Mesenchymal stem cell (in vitro differentiated cells and primary cell): Measurements from ENCODE around the gene FPR2. TPM values are rescaled to one million over a fixed set of nuclear protein-coding genes. Genes with fewer than 3 reads are reported as not detected.
A peak's percentile ranks its signal among the peaks of the same experiment; 100 is the strongest.

Experiments used
- DNase-seq: peaks from one replicate; pipeline ENCODE4 v3.0.0-alpha.2; 2013
- H2AFZ ChIP-seq: one replicate; pipeline ENCODE4 v1.6.1; 2013; ENCODE audit warnings: low read depth, mild to moderate bottlenecking, control low read depth, inconsistent platforms, low read length, moderate library complexity
- H2AK5ac ChIP-seq: 2 replicates; pipeline ENCODE4 v1.6.1; 2013; ENCODE audit warnings: low read length, moderate library complexity, mild to moderate bottlenecking, inconsistent platforms; ENCODE audit not compliant: severe bottlenecking
- H2BK120ac ChIP-seq: one replicate; pipeline ENCODE4 v1.6.1; 2013; ENCODE audit warnings: low read depth, mild to moderate bottlenecking, inconsistent platforms, low read length, moderate library complexity
- H2BK12ac ChIP-seq, 2 experiments: one replicate each; pipeline ENCODE4 v1.6.1; 2013; ENCODE audit warnings: inconsistent platforms in 2 of 2, low read length in 2 of 2, mild to moderate bottlenecking in 2 of 2, moderate library complexity in 2 of 2, control low read depth in 1 of 2
- H2BK15ac ChIP-seq: one replicate; pipeline ENCODE4 v1.6.1; 2013; ENCODE audit warnings: mild to moderate bottlenecking, low read depth, inconsistent platforms; ENCODE audit not compliant: poor library complexity, severe bottlenecking
- H2BK5ac ChIP-seq: 2 replicates; pipeline ENCODE4 v1.6.1; 2013; ENCODE audit warnings: low read depth, mild to moderate bottlenecking, low read length, control low read depth, inconsistent platforms; ENCODE audit not compliant: poor library complexity, severe bottlenecking
- H3K14ac ChIP-seq, 2 experiments: one replicate each; pipeline ENCODE4 v1.6.1; 2013; ENCODE audit warnings: inconsistent platforms in 2 of 2, low read length in 2 of 2, control low read depth in 1 of 2, mild to moderate bottlenecking in 1 of 2, moderate library complexity in 1 of 2
- H3K18ac ChIP-seq, 2 experiments: one replicate each; pipeline ENCODE4 v1.6.1; 2013; ENCODE audit warnings: inconsistent platforms in 2 of 2, low read length in 2 of 2, control low read depth in 1 of 2, low read depth in 1 of 2, mild to moderate bottlenecking in 1 of 2
- H3K23ac ChIP-seq, 2 experiments: one replicate each; pipeline ENCODE4 v1.6.1; 2013; ENCODE audit warnings: inconsistent platforms in 2 of 2, low read length in 2 of 2, mild to moderate bottlenecking in 2 of 2, moderate library complexity in 2 of 2, control low read depth in 1 of 2
- H3K27ac ChIP-seq: 2 replicates; pipeline ENCODE4 v1.5.1; 2013; ENCODE audit warnings: mild to moderate bottlenecking, moderate library complexity, low read length, control low read depth, inconsistent platforms; ENCODE audit not compliant: poor library complexity, severe bottlenecking
- H3K27me3 ChIP-seq, 2 experiments: 2 replicates each; pipeline versions ENCODE4 v1.6.1 to v1.7.0; 2013; ENCODE audit warnings: low read length in 2 of 2, mild to moderate bottlenecking in 2 of 2, moderate library complexity in 2 of 2, control low read depth in 1 of 2, inconsistent platforms in 1 of 2; ENCODE audit not compliant: control insufficient read depth in 1 of 2, insufficient read depth in 1 of 2
- H3K36me3 ChIP-seq, 2 experiments: 2 replicates each; pipeline versions ENCODE4 v1.6.1 to v1.7.0; 2013; ENCODE audit warnings: low read length in 2 of 2, control low read depth in 1 of 2, inconsistent platforms in 1 of 2, low read depth in 1 of 2, mild to moderate bottlenecking in 1 of 2; ENCODE audit not compliant: insufficient read depth in 2 of 2, control insufficient read depth in 1 of 2
- H3K4ac ChIP-seq, 2 experiments: one replicate each; pipeline ENCODE4 v1.6.1; 2013; ENCODE audit warnings: inconsistent platforms in 2 of 2, low read length in 2 of 2, mild to moderate bottlenecking in 2 of 2, moderate library complexity in 2 of 2, control low read depth in 1 of 2, low read depth in 1 of 2
- H3K4me1 ChIP-seq: 2 replicates; pipeline ENCODE4 v1.6.1; 2013; ENCODE audit warnings: low read depth, low read length, control low read depth; ENCODE audit not compliant: control insufficient read depth, insufficient read depth
- H3K4me2 ChIP-seq: 2 replicates; pipeline ENCODE4 v1.6.1; 2013; ENCODE audit warnings: low read length, mild to moderate bottlenecking, inconsistent platforms; ENCODE audit not compliant: poor library complexity, severe bottlenecking
- H3K4me3 ChIP-seq, 2 experiments: 2 replicates each; pipeline versions ENCODE4 v1.5.1 to v1.7.0; 2013; ENCODE audit warnings: low read length in 2 of 2, mild to moderate bottlenecking in 2 of 2, control low read depth in 1 of 2, low read depth in 1 of 2; ENCODE audit not compliant: insufficient read depth in 1 of 2
- H3K79me1 ChIP-seq: replicated peaks from 2 replicates; pipeline ENCODE4 v1.6.1; 2013; ENCODE audit warnings: mild to moderate bottlenecking, control low read depth, low read length, inconsistent platforms; ENCODE audit not compliant: poor library complexity, severe bottlenecking
- H3K9ac ChIP-seq: 2 replicates; pipeline ENCODE4 v1.7.0; 2013; ENCODE audit warnings: mild to moderate bottlenecking, low read length, moderate library complexity
- H3K9me3 ChIP-seq: 2 replicates; pipeline ENCODE4 v1.7.0; 2013; ENCODE audit warnings: mild to moderate bottlenecking, low read length; ENCODE audit not compliant: control insufficient read depth
- H4K8ac ChIP-seq: one replicate; pipeline ENCODE4 v1.6.1; 2013; ENCODE audit warnings: inconsistent platforms, mild to moderate bottlenecking, low read length, moderate library complexity
- H4K91ac ChIP-seq: one replicate; pipeline ENCODE4 v1.6.1; 2013; ENCODE audit warnings: mild to moderate bottlenecking, low read length, inconsistent platforms
- WGBS: methylation state at CpG from one replicate; pipeline ENCODE4 v1.1.7; 2013; ENCODE audit warnings: mixed read lengths; 5-methylcytosine and 5-hydroxymethylcytosine counted together
- polyA plus RNA-seq, 2 experiments: library from polyadenylated mRNA; stranded (reverse); fragments of 200-250 nt; gene quantifications; one replicate each; pipeline ENCODE4 v1.2.3, GENCODE V29; 2013

The FPR2 gene, protein sequence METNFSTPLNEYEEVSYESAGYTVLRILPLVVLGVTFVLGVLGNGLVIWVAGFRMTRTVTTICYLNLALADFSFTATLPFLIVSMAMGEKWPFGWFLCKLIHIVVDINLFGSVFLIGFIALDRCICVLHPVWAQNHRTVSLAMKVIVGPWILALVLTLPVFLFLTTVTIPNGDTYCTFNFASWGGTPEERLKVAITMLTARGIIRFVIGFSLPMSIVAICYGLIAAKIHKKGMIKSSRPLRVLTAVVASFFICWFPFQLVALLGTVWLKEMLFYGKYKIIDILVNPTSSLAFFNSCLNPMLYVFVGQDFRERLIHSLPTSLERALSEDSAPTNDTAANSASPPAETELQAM
- not detected for polyA plus RNA-seq (2013, experiment 1 of 2)
- polyA plus RNA-seq (2013, experiment 2 of 2): not detected

- no peak within 1 kb of the TSS for H3K27ac ChIP-seq
- no peak within 1 kb of the TSS for H4K91ac ChIP-seq
- no peak within 1 kb of the TSS for H4K8ac ChIP-seq
- H2BK120ac ChIP-seq: no peak within 1 kb of the TSS
- H3K27me3 ChIP-seq: peaks cover 0 to 3% of the 10 kb centered on the region in 2 experiments
- no peak within 1 kb of the TSS for H2BK5ac ChIP-seq
- 65% methylated on average over 7 of the region's 8 CpGs for WGBS
- H3K4me1 ChIP-seq: no peaks in the 10 kb centered on the region
- H3K4me3 ChIP-seq: no peak within 1 kb of the TSS
- no peak within 1 kb of the TSS for H2AFZ ChIP-seq
- H2BK12ac ChIP-seq: no peak within 1 kb of the TSS
- H3K79me1 ChIP-seq: no peaks in the 10 kb centered on the region
- H3K23ac ChIP-seq: no peak within 1 kb of the TSS
- H3K36me3 ChIP-seq: no peaks in the 10 kb centered on the region
- peak within 1 kb of the TSS; percentile 11 for H3K4me2 ChIP-seq
- H2BK15ac ChIP-seq: no peak within 1 kb of the TSS
- no peak within 1 kb of the TSS for H3K4ac ChIP-seq
- no peaks in the 10 kb centered on the region for H3K9me3 ChIP-seq
- H3K9ac ChIP-seq: no peak within 1 kb of the TSS
- DNase-seq: no peak
- H3K18ac ChIP-seq: no peak within 1 kb of the TSS
- H2AK5ac ChIP-seq: no peak within 1 kb of the TSS
- no peak within 1 kb of the TSS for H3K14ac ChIP-seq
Measured at GRCh38 chr19:51760697-51761356, at the start of gene FPR2. TSS of gene FPR2 (plus strand) at chr19:51761180. CDS start at chr19:51768659, 7,479 bp downstream.

- WGBS: 77% methylated on average over 1 of the region's 1 CpG
- H2BK12ac ChIP-seq: no peak overlapping the region
Measured at GRCh38 chr19:51711702-51712101, 49.3 kb upstream of the FPR2 start.

DNA sequence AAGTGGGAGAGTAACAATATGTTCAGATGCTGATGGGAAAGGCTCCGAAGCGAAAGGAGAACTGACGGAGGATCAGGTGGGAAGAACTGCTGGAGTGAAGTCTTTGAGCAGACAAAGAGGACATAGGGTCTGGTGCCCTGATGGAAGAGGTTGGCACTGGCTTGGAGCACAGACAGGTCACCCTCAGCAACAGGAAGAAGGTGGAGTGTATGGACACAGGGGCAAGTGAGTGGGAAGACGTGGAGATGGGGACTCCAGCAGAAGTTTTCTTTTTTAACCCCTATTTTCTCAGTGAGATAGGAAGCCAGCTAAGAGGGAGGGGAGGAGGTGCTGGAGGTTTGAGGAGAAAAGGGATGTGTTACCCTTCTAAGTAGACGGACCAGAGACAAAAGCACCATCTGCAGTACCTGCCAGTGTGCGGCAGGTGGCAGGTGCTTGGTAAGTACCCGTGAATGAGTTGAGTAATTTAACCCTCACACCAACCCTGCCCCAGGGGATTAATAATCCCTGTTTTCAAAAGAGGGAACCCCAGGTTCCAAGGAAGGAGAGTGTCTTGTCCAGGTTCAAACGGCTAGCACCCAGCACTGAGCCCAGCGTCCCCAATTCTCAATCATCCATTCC, 48.4 kb upstream of the FPR2 start:
- Histone ChIP-seq H4K8ac (no peak overlapping the region), H4K91ac (no peak overlapping the region), H3K23ac (no peak overlapping the region), H3K4me3 (no peak overlapping the region), H3K14ac (no peak overlapping the region), H2AK5ac (no peak overlapping the region), H3K9ac (no peak overlapping the region), H2BK120ac (no peak overlapping the region), H3K27ac (no peak overlapping the region), H3K79me1 (no peaks in the 10 kb centered on the region), H3K27me3 (peaks cover 0 to 7% of the 10 kb centered on the region in 2 experiments), H3K36me3 (peaks cover 9 to 20% of the 10 kb centered on the region in 2 experiments), H3K4me2 (no peak overlapping the region), H2BK12ac (no peak overlapping the region), H3K18ac (no peak overlapping the region), H3K4ac (no peak overlapping the region), H2BK15ac (no peak overlapping the region), H3K4me1 (peaks cover 12% of the 10 kb centered on the region), H2BK5ac (no peak overlapping the region), H2AFZ (no peak overlapping the region), H3K9me3 (no peaks in the 10 kb centered on the region)
- 38% methylated on average over 7 of the region's 9 CpGs for WGBS
- DNase-seq: no peak

More at GRCh38 chr19:51711702-51712101, 49.3 kb upstream of the FPR2 start:
- Histone ChIP-seq H3K18ac (no peak overlapping the region), H3K23ac (no peak overlapping the region), H3K4ac (no peak overlapping the region), H2AFZ (no peak overlapping the region), H2BK15ac (no peak overlapping the region), H3K4me1 (peaks cover 15% of the 10 kb centered on the region), H3K9me3 (no peaks in the 10 kb centered on the region), H2BK5ac (no peak overlapping the region), H2AK5ac (no peak overlapping the region), H3K27me3 (peaks cover 0 to 5% of the 10 kb centered on the region in 2 experiments), H3K36me3 (peaks cover 16 to 29% of the 10 kb centered on the region in 2 experiments), H3K79me1 (no peaks in the 10 kb centered on the region), H3K27ac (no peak overlapping the region), H3K4me3 (no peak overlapping the region), H3K14ac (no peak overlapping the region), H4K8ac (no peak overlapping the region), H2BK120ac (no peak overlapping the region), H3K9ac (no peak overlapping the region), H3K4me2 (no peak overlapping the region), H4K91ac (no peak overlapping the region)
- no peak for DNase-seq
